GM18526 (cell line): Measurements from ENCODE around the gene AOAH.

ENCODE experiments used
- POLR2A ChIP-seq: IDR thresholded peaks from 3 replicates; pipeline ENCODE4 v1.6.1; 2011; ENCODE audit not compliant: insufficient read length; ENCODE audit errors: extremely low read depth

The AOAH gene

DNA sequence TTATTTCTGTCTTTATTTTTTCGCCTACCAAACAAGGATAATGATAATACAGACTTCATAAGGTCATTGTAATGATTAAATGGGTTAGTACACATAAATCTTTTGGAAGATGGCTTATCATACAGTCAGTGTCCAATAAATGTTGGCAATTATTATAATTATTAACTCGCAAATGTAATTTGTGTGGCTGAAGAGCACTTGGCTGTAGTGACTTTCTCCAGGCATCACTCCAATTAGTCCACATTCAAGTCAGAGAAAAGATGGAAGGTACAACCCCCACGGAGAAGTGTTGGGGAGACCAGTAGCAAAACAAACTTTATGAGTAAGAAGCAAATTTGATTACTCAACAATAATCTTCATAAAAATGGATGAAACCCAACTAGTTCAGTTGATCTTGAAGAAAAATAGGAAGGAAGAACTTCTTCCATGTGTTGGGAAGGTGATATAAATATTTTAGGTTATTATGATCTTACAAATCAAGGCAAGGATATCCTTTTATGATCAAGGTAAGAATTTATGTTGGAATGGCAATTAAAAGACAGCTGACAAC, 5.1 kb downstream of the AOAH start:
- TF ChIP-seq POLR2A, result no peak

DNA sequence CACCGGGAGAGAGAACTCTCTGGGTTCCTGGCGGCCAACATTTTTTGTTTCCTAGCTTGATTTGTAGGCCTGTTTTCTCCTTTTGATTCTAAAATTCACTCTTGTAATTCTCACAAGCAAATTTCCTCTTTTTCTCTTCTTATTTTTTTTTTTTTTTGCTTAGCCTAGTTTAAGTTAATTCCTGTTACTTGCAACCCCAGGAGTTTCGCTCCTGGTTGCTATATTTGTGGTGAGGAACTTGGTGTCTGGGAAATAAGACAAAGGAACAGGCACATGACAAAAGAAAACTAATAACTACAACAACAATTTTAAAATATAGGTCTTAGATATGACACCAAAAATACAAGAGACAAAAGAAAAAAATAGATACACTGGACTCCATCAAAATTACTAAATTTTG, 6.7 kb downstream of the AOAH start:
- TF ChIP-seq POLR2A, result no peak

DNA sequence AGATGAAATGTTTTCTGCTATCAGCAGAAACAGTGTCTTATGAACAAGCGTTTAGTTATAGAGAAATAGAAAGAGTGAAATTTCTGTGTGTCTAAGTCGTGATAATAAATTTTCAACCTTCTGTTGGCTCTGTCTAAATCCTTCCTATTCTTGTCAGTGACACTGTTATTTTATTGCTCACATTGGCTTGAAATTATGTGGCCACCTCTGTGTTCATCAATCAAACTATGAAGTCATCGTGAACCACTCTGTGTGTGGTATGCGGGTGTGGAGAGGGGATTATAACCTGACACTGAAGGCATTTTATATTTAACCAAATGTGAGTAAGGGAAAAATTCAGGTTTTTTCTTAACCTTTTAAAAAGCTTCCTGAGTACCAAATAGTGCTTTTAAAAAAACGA, 12.3 kb downstream of the AOAH start:
- no peak for TF ChIP-seq POLR2A

DNA sequence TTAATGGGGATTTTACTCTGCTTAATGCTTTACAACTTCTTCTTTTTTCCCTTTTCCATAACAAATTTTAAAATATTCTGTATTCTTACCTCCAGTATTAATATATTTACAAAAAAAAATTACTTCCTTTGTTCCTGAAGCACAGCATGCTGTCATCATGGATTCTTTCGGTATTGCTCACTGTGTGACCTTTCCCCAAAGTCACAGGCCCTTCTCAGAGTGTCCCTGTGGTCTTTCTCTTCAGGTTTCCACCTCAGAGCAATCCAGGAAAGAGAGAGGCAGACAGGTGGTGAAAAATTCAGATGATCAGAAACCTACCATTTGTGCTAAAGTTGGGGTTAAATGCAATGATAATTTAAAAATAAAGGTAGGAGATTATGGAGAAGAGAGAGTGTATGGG, 13.0 kb downstream of the AOAH start:
- TF ChIP-seq POLR2A, result no peak

DNA sequence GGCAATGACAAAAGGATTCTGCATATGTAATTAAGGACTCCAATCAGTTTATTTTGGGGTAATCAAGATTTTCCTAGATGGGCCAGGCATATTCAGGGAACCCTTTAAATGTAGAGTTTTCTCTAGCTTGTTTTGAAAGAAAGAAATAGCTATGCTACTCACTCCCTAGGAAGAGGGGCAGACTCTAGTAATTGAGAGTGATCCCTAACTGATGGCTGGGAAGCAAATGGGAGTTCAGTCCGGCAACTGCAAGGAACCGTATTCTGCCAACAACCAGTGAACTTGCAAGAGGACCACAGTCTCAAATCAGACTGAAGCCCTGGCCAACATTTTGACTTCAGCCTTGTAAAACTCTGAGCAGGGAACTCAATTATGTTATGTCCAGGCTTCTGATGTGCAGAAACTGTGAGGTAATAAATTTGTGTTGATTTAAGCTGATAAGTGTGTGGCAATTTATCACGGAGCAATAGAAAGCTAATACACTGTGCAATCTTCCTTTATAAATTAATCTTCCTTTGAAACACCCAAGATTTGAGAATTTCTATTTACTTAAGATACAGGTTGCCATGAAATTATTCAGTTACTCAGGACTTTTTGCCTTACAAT, 14.0 kb downstream of the AOAH start:
- TF ChIP-seq POLR2A, result no peak

DNA sequence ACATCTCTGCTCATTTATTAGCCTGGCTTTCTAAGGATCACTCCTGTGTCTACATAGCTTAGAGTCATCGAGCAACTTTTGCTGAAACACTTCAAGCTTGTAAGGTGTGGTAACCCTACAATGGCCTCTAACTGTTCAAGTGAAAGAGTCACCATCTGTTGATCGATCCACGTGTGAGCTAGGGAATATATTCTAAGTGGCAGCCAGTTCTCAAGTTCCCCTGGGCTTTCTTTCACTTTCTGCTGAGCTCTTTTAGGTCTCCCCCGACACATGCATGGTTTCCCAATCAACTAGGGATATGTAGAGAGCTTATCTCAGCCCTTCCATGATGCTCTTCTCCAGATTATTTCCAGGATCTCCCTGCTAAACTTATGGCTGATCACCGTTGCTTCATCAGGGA, 15.5 kb downstream of the AOAH start:
- TF ChIP-seq POLR2A, result no peak

DNA sequence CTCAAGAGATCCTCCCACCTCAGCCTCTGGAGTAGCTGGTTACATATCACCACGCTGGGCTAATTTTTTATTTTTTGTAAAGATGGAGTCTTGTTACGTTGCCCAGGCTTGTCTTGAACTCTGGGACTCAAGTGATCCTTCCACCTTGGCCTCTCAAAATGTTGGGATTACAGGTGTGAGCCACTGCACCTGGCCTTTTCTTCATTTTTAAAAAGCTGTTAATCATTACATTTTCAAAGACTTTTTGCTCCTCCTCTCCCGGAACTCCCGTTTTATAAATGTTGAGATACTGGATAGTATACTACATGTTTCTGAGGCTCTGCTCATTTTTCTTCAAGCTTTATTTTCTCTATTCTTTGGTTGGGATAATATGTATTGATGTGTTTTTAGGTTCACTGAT, 16.4 kb downstream of the AOAH start:
- TF ChIP-seq POLR2A, result no peak

DNA sequence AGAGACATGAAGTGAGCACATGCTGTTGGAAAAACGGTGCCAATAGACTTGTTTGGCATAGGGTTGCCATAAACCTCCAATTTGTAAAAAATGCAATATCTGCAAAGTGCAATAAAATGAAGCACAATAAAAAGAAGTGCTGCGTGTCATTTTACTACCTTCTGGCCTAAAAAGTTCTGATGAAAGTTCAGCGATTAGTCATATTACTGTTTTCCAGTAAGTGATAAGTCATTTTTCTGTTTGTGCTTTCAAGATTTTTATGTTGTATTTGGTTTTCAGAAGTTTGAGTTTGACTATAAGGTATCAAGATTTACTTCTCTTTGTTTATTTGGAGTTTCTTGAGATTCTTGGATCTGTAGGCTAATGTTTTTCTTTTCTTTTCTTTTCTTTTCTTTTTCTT, 16.8 kb downstream of the AOAH start:
- no peak for TF ChIP-seq POLR2A

DNA sequence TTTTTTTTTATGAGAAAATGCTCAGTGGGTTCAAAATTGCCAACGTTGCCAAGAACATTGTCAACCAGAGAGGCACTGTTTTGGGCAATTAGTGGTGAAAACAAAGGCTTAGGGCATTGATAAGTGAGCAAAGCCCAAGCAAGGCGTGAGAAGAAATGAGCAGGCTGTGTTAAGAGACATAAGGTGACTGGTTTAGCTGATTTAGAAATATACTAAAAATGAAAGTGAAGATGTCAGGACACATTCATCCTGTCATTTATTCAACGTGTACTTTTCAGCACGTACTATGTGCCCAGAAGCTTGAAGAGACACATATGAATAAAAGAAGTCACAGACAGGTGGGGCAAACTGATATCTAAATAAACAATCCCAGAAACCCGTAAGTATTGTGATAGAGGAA, 31.8 kb downstream of the AOAH start:
- no peak for TF ChIP-seq POLR2A

DNA sequence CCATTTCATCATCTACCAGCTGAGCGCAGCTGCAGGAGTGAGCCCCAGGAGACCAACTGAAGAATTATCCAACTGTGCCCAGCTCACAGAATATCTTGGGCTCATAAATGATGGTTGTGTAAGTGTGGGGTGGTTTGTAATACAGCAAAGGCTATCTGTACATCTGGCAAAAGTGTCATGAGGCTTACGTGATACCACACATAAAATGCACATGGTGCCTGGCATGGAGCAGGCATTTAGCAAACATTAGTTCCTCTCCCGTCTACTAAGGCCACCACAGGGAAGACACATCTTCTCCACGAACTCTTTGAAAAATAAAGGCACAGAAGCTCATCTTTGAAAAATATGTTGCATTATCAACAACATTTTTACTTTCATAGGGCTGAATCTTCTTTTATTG, 32.3 kb downstream of the AOAH start:
- TF ChIP-seq POLR2A, result no peak

DNA sequence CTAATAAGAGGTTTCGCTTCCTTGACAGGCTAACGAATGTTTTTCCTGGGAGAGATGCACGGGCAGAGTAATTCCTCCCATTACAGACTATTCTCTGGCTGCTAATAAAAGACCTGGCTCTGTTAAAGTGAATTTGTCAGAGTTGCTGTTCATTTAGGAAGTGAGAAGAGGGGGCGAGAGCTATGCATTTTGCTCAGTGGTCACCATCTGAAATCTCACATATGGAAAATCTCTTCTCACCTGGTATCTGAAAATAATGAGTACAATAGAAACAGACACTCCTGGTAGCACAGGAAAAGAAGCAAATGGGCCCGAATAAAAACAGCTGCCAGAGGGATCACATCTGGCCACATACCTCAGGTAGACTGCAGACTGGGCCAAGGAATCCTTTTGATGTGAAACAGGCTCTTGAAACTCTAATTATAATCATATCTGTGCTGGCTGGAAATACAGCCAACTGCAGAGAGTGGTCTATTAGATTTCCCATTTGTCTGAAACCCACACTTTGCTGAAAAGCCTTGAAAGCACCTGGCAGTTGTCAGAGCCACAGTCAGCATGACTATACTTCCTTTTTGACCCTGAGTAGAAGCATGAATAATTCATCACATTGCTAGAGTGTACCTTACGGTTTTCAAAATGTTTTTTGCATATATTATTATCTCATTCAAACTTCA, 33.6 kb downstream of the AOAH start:
- TF ChIP-seq POLR2A, result no peak

DNA sequence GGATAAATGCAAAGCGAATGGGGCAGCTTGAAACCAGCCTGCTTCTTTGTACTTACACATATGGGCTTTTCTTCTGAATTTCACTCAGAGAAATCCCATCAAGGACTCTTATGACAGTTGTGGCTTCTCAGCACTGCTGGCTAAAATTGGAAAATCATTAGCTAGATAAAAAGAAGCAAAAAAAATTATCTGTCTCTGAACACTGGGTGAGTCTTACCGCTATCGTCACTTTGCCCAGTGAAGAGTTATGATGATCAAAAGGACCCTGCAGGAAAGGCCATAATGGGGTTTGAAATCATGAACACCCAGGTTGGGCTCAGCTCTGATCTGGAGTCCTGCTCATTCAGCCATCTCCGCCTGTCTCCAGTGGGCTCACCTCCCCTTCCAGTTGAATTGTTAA, 34.3 kb downstream of the AOAH start:
- no peak for TF ChIP-seq POLR2A

DNA sequence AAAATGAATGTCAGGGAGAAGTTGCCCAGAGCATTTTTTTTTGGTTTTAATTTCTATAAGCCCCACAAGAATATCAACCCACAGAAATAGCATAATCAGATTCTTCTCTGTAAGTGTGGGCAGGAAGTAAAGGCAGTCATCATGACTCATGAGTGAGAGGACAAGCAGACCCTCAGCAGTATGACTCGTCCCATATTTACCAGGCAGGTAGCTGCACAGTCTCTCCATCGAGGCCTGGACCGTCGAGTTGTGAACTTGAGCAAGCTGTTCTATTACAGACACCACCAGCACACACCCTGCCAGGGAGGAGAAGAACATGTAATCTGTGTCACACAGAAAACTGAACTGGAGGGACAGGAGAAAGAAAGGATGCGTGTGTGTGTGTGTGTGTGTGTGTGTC, 37.8 kb downstream of the AOAH start:
- no peak for TF ChIP-seq POLR2A

DNA sequence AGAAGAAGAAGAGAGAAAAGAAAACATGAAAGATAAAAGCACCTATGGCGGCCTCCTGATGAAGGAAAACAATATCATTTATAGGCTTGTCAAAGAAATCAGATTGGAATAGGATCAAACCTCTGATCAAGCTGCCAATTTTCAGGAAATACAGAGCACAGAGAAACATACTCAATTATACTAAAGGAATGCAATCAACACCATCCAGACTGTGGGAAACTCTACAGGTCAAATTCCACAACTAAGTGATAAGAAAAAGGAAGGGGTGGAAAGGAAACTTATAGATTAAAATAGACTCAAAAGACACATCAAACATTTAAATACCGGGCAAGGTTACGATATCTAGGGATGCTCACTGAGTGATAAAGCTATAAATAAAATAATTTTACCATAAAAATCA, 39.3 kb downstream of the AOAH start:
- TF ChIP-seq POLR2A, result no peak

DNA sequence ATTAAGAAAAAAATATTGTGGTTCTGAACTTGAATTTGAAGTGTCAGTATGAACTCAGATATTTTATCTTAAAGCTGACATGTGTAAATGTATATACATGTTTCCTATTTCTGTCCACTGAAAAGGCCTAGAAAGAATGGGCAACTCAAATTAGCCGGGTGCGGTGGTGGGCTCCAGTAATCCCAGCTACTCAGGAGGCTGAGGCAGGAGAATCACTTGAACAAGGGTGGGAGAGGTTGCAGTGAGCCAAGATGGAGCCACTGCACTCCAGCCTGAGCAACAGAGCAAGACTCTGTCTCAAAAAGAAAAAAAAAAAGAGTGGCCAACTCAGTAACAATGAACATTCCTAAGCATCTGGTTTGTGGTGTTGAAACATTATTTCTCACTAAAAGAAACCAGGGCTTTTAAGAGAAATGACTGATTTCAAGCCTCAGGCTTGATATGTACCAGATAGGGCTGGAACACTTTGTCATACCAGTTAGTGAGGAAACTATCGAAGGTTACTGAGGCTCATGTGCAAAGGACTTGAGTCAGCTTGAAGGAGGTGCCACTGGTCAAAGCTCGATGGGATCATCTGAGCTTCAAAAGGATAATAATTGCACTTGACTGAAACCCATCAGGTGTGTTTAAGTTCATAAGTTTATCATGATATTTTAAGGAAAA, 40.5 kb downstream of the AOAH start:
- no peak for TF ChIP-seq POLR2A

DNA sequence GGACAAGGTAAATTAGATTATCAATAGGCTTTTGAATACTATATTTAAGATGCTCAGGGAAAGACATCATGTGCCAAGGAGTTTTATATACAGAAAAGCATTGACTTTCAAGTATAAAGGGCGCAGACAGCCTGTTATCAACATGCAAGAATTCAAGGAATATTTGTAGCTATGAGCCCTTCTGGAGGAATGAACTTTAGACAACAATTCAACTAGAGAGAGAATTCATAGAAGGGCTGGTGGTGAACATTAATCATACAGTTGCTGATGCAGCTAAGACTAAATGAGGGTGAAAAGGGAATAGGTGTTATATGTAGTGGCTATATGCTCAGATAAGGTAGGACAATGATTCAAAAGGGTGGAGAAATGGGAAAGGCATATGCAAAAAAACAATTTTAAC, 41.2 kb downstream of the AOAH start:
- no peak for TF ChIP-seq POLR2A

DNA sequence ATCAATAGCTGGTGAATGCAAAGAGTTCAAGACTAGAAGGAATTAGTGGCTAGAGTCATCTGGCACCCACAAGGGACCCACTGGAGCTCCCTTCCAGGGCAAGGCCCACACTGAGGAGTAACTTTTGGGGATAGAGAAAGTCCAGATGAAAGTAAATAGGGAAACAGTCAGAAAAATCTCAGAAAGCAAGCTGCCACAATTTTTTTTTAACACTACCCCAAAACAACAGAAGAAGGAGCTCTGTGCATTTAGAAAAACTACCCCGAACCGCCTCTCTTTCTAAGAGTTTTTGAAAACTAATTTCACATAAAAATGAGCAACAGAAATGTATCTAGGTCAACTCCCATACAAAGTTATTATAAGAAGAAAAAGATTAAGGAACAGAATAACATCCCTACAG, 42.2 kb downstream of the AOAH start:
- no peak for TF ChIP-seq POLR2A

DNA sequence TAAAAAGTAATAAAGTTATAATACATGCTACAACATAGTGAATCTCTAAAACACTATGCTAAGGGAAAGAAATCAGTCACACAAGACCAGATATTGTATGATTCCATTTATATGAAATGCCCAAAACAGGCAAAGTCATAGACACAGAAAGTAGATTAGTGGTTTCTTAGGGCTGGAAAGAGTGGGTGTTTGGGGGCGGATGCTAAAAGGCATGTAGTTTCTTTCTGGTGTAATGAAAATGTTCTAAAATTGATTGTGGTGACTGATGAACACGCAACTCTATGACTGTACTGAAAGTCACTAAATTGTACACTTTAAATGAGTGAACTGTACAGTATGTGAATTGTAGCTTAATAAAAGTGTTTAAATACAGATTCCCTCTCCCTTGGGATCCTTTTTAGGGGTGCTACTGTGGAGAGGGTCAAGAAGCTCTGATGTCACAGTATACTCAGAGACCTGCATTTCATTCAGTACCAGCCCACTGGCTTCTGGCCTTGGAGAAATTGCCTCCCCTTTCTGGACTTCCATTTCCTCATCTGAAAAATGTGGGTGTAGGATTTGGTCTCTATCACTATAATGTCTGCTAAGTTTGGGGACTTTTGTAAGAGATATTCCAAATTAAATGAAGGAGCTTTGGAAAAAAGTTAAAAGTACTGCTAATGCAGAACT, 46.4 kb downstream of the AOAH start:
- no peak for TF ChIP-seq POLR2A
